Activated CD4-positive, CD25-positive, alpha-beta regulatory T cell treated with anti-CD3 and anti-CD28 coated beads, Interleukin-2, amount 50 U/mL, for 16 hours (primary cell): ENCODE measurements around the gene CUL2.
"Not testable (repeated sequence)": the region's sequence is repeated elsewhere in the genome, so short reads cannot be mapped to it uniquely, and the experiment has no call there.

Source experiments
- DNase-seq: peaks from one replicate; pipeline ENCODE4 v3.0.0-alpha.2; 2020; ENCODE audit warnings: low read depth, low spot score

CUL2 gene

DNA sequence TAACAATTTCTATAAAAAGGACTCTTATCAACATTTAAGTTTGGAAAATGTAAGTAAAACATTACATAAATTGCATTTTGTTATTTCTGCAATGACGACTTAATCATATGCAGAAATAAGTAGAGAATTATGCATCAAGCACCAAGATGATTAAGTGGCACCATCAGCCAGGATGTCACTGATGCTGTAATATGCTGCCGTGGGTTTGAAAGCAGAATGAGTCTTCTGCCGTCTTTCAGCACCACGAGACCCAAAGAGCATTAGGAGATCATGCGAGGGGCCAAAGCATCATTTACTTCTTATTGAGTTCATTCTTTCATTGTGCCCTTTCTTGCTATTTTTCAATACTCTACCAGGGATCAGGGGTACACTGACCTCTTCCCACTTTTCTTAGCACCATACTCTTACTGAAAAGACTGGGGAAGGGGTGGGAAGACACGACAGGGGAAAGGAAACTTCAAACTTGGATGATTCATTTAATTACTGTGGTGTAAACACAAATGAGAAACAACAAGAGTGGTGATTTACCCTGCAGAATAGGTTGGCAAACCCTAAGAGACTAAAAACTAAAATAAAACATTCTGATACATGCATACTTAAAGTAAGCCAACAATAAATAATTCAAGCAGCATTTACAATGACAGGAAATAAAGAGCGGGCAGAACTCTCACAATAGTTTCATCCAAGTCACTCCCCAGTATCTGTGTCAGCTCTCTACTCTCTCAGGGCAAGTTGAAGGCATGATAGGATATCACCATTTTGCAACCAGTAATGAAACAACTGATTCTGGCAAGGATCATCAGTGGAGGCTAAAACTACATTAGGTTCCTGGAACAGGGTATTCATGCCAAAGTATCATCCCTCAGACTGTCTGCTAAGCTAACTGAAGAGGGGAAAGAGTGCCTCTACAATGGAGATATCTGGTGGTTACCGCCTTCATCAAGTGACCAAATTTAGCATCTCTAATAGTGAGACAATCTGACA, 70.8 kb downstream of the CUL2 start:
- DNase-seq = no peak

DNA sequence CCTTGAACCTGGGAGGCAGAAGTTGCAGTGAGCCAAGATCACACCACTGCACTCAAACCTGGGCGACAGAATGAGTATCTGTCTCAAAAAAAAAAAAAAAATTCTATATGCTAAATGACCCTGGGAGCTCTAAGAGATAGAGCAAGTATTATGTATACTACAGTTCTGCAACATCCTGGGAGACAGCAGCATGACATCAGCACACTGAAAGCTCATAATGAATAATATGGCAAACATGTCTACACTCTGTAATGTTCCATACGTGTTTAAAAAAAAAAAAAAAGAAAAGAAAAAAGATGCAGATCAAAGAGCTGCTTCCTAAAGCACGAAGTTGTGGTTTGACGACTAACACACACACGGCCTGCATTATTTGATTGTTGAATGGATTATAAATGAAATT, 72.5 kb downstream of the CUL2 start:
- DNase-seq = no peak

DNA sequence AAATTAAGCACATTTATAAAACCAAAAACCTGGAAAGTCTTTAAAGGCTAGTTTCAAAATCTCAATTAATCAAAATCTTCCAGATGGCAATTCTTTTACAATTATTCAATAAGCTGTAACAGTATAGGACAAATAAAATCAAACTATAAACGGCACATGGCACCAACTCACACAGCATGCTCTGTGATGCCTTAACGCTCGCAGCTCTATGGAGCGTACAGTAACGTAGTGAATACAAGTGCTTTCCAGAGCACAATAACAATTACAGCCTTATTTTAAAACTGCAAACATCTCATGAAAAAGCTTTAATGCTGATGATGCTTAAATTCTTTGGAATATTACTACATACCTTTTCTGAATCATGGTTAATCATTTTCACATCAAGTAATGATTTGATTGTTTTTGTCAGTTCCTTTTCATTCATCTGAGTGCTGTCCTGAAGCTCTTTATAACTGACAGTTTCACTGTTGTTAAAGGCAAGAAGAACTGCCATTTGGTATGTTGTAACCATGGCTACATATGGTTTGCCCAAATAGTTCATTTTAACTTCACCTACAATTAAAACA, 74.2 kb downstream of the CUL2 start:
- DNase-seq = no peak

DNA sequence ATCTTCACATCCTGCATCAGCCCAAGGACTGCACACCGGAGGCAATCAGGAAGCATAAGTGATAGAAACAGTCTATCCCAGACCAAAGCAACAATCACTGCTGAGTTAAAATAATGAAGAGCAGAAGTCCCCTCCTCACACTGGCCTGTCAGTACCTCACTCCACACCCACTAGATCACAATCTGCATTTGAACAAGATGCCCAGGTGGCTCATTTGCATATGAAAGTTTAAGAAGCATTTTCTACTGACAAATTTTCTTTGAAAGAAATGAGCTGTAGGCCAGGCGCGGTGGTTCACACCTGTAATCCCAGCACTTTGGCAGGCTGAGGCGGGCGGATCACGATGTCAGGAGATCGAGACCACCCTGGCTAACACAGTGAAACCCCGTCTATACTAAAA, 77.4 kb downstream of the CUL2 start:
- DNase-seq = no peak

DNA sequence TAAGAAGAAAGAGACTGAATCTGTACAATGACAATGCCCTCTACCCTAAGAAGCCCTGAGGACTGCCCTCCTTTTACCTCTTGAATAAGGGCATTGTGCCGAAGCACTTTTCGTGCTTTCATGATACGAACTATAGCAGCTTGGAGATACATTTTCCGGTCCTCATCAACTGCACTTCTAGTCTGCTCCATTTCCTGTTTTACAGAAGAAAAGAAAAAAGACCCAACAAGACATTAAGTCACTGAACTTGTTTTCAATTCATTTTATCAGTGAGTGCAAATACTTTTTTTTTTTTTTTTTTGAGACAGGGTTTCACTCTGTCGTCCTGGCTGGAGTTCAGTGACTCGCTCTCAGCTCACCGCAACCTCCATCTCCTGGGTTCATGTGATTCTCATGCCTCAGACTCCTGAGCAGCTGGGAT, 78.4 kb downstream of the CUL2 start:
- no peak for DNase-seq

DNA sequence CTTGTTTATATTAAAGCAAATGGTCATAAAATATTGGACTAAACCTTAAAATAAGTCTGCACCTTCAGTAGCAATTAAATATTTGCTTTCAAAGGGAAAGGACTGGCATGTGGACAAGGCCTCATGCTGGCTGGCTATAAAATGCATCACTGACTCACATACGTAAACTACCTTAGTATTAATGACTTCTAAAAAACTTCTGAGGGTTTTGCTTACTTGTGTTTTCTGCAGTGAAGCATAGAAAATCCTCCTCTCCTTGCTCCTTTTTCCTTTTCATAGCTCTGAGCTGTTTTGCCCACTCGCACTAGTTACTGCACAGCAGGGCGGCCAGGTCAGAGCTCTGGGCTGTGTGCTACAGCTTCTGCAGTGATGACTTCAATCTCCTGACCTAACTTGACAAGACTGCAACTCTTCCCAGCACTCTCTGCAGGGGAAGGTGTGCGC, 82.3 kb downstream of the CUL2 start:
- no peak for DNase-seq

DNA sequence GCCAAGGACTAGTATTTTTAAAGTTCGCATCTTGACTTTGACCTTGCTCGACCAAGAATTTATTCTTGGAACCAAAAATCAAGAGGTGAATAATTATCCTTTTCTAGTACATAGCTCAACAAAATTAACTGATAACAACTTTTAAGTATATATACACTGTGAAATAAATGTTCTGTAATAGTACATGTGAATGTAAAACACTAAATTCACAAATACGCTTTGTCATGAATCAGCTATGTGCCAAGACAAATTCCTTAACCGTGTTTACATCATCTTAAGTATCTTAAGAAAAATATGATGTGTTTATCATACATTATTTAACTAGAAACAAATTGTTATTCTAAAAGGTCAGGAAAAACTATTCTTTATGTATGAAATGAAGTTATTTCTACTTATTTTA, 83.3 kb downstream of the CUL2 start:
- DNase-seq = no peak

DNA sequence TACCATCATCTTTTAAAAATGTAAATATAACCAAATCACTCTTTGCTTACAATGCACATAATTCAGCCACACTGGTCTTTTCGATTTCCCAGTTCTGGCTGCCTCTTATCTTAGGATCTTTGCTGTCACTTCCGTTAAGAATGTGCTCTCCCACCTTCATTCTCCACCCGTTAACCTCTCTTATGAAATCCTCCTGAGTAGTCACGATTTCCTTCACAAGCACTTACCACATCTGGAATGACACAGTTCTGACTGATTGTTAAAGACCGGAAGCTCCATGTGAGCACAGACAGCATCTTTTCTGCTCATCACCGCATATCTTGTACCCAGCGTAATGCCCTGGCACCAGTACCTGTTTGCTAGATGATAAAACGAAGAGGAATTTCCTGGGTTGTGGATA, 84.3 kb downstream of the CUL2 start:
- DNase-seq = no peak

DNA sequence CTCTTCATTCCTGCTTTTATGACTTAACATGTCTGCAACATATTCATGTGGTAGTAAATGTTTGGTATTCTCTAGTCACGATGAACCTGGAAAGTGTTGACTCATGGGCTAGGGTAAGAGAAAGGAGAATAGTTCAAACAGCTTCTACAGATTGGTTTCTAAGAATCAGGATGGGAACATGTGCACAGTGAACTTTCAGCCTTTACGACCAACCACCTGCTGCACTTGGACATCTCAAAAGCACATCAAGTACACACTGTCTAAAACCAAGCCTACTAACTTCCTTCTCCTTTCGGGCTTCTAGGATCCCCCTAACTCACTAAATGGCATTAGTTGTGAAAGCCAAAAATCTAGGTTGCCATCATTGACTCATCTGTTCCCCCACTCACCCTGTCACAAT, 85.5 kb downstream of the CUL2 start:
- no peak for DNase-seq

DNA sequence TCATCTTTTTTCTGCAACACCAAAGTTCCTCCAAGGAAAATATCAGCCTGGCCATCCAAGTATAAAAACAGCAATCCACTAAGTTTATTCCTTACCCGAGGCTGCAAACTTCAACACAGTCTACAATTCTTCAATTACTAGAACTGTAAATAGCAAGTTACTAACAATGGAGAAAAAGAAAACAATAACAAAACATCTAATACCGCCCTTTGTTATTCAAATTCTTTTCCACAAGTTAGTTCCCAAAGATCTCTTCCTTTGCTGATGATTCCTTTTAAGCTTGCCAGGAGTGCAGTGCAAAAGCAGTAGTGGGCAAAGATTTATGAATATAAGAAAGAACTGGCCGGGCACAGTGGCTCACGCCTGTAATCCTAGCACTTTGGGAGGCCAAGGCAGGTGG, 86.2 kb downstream of the CUL2 start:
- no peak for DNase-seq

DNA sequence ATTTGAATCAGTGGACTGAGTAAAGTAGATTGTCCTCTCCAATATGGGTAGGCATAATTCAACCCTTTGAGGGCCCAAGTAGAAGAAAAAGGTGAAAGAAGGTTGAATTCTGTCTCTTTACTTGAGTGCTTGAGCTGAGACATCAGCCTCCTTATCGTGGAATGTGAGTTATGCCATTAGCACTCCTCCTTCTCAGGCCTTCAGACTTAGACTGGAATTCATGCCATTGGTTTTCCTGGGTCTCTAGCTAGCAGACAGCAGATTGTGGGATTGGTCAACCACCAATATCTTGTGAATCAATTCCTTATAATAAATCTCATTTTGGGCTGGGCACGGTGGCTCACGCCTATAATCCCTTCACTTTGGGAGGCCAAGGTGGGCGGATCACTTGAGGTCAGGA, 89.2 kb downstream of the CUL2 start:
- DNase-seq = no peak

DNA sequence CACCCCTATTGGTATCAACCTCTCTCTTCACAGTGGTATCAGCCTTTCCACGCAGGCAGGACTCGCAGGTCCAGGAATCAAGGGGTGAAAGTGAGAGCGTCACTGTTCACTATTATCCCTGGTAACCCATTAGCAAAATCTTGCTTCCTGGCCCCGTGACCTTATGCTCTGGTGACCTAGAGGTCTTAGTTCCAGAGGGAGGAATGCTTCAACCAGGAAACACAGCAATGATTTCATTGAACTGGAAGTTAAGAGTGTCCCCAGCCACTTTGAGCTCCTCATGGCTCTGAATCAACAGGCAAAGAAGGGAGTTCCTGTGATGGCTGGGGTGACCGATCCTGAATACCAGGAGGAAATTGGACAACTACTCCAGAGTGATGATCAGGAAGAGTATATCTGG, 90.6 kb downstream of the CUL2 start:
- no peak for DNase-seq

DNA sequence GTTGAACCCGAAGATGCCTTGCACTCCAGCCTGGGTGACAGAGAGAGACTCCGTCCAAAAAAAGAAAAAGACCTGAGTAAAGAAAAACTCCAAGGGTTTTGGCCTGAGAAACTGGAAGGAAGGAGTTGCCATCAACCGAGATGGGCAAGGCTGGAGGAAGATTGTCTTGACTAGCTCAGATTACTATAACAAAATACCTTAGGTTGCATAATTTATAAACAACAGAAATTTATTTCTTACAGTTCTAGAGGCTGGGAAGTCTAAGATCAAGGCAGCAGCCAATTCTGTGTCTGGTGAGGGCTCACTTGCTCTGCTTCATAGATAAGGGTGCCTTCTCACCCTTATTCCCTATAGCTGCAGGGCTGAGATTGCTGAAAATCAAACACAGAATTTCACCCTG, 91.2 kb downstream of the CUL2 start:
- no peak for DNase-seq

DNA sequence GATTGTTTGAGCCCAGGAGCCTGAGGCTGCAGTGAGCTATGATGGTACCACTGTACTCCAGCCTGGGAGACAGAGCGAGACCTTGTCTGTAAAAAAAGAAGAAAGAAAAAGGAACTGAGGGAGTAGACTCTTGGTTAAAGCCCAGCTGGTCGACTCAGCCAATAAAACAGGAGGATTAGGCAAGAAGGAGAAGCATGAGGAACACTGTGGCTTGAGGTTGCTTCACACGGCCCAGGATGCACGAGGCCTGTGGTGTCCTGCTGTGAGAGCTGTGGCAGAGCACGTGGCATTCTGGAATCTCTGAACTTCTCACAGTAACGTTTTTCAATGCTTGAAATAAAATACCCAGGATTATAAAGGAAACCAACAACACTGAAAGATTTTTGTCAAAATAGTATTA, 93.3 kb downstream of the CUL2 start:
- no peak for DNase-seq

DNA sequence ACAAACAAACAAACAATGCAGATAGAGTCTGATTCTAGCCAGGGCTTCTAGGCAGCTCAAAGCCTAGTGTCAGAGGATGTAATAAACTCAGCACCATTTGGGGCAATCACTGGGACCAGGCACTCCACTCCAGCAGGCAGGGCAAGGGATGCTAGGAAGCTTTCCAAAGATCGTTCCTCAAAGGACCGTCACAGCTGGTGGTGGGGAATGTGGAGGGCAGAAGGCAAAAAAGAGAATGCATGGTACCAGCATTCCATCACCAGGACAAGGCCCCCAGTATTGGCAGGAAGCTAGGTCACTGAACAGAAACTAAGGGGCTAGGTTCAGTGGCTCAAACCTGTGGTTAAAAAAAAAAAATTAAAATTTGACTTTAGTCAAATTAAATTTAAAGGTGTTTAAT, 94.2 kb downstream of the CUL2 start:
- DNase-seq = no peak

DNA sequence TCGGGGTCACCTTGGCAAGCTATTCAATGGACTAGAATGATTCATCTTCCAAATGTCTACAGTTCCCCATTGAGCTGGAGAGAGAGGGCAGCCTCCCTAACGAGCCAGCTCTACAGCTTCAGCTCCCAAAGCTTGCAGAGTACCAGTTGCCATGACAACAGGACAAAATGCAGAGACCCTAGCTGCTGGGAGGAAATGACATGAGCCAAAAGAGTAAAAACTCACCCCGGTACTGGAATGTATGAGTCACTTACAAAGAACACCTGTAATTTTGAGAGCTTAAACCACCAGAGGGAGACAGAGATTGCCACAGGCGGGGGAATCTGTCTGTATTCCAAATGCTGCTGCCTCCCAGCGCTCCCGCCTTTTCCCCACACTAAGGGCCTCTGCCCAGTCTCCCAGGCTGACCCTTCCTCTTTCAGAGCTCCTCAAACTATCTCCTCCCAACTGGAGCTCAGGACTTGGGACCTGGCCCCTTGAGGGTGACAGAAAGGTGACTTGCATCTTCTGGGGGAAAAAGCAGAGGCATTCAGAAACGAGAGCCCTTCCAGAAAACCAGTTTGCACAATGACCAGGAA, 95.5 kb downstream of the CUL2 start:
- DNase-seq = peak; percentile 7

DNA sequence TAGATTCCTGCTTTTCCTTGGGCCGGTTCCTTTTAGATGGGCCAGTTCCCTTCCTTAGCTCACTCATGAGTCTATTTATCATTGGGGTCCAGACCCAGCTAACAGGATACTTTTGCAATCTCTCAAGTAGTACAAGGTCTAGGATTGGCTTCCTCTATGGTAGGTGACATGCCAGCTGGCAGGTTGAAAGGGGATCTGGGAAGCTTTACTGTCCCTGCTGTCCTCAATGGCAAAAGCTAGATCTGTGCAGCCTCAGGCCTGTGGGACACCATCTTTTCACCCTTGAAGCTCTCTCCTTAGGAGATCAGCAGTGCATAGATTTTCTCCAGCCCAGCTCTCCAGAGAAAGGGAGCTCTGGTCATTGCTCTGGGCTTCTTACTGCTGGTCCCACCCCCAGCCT, 96.4 kb downstream of the CUL2 start:
- DNase-seq = no peak

DNA sequence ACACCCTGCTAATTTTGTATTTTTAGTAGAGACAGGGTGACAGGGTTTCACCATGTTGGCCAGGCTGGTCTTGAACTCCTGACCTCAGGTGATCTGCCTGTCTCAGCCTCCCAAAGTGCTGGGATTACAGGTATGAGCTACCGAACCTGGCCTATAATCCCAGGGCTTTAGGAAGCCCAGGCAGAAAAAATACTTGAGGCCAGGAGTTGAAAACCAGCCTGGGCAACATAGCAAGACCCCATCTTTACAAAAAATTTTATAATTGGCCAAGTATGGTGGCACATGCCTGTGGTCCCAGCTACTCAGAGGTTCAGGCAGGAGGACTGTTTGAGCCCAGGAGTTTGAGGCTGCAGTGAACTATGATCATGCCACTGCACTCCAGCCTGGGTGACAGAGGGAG, 99.0 kb downstream of the CUL2 start:
- DNase-seq = not testable (repeated sequence)

DNA sequence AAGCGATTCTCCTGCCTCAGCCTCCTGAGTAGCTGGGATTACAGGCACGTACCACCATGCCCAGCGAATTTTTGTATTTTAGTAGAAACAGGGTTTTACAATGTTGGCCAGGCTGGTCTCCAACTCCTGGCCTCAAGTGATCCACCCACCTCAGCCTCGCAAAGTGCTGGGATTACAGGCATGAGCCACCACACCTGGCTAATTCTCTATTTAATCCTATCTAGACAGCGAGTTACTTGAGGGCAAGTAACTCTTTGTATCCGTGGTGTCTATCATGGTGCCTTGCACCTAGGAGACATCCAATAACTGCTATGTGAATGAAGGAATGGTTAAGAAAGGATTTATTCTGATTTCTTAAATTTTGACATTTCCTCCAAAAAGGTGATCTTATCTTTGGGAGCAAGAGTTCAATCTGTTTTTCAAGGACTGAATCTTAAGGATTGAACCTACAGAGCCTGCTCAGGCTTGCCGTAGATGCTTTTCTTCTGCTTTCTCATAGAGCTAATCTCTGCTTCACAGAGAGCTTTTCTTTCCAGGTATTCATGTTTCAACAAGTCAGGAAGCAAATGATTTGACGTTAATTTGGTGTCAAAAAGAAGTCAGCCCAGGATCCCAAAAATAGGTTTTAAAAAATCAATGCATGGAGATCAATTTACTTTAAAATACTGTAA, 101.6 kb downstream of the CUL2 start:
- DNase-seq = no peak

DNA sequence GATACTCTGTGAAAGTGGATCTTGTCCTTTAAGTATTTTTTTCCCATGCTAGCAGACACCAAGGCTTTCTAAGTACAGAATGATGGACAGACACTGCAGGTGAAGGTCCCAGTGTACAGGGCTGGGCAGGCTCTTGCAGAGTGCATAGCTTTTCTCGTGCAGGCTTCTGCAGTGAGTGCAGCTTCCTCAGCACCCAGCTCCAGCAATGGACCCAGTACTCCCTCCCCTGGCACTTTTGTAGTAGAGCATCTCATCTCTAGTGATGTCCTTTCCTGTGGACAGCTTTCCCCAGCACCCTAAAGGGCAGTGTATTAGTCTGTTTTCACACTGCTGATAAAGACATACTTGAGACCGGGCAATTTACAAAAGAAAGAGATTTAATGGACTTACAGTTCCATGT, 104.3 kb downstream of the CUL2 start:
- DNase-seq = no peak

DNA sequence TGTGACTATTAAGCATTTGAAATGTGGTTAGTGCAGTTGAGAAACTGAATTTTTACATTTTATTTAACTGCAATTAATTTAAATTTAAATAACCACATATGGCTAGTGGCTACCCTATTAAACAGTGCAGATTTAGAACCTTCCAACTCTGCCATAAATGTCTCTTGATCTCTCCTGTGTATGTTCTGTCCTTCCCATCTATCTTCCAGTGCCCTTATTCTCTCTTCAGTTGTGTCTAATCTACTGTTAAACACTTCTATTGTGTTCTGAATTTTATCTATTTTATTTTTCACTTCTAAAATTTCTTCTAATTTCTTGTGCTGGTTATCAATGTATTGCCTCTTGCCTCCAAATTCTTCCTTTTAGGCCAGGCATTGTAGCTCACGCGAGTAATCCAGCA, 105.0 kb downstream of the CUL2 start:
- DNase-seq = no peak

DNA sequence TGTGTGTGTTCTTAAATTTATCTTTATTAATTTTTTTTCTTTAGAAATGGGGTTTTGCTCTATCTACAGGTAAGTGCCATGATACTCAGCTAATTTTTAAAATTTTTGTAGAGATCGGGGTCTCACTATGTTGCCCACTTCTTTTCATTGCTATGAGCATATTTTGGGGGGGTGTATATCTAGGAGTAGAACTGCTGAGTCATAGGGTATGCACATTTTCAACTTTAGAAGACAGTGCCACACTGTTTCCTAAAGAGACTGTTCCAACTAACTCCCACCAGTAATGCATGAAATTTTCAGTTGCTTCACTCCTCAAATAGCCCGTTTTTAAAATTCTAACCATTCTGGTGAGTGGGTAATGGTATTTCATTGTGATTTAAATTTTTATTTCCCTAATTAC, 108.3 kb downstream of the CUL2 start:
- DNase-seq = no peak
